ENCODE results near the gene IRF2.

Gene IRF2

GRCh38 chr4:184432127-184432922, 42.0 kb downstream of the IRF2 start:
- no peak for DNase-seq (ENCODE audit: low spot score)

- no peak for DNase-seq (ENCODE audit: low spot score)
Observed at GRCh38 chr4:184430163-184430562, 44.2 kb downstream of the IRF2 start.

DNA sequence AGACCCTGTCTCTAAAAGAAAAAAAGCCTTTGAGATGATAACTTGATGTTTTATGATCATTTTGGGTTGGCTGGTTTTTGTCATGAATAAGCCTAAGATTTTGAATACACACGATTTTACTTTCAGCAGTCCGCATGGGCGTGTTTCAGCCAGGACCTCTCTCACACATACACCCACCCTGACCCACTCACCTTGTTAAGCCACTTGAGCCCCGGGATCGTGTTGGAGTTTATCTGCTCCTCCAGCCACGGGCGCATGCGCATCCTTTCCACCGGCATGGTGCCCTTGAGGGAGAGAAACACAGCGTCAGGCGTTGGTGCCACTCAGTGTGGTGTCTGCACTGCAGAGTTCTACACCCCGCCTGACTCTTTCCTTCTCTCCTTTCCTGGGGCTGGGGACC, 45.6 kb downstream of the IRF2 start:
- no peak for DNase-seq (ENCODE audit: low spot score)

GRCh38 chr4:184427687-184428086, 46.7 kb downstream of the IRF2 start:
- DNase-seq (ENCODE audit: low spot score) = no peak

DNA sequence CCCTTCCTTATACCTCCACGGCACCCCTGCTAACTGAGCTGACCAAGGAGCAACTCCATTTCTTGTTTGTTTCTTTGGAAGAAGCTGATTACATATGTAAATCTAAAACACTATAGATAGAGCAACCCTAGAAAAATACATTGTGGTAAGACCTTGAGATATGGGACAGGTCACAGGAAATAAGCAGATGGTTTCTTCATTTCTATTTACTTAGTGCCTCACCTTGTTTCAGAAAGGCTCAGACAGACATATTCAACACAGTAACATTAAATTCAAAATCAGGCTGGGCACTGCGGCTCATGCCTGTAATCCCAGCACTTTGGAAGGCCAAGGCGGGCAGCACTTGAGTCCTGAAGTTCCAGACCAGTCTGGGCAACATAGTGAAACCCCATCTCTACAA, 47.3 kb downstream of the IRF2 start:
- DNase-seq (ENCODE audit: low spot score) = no peak

DNA sequence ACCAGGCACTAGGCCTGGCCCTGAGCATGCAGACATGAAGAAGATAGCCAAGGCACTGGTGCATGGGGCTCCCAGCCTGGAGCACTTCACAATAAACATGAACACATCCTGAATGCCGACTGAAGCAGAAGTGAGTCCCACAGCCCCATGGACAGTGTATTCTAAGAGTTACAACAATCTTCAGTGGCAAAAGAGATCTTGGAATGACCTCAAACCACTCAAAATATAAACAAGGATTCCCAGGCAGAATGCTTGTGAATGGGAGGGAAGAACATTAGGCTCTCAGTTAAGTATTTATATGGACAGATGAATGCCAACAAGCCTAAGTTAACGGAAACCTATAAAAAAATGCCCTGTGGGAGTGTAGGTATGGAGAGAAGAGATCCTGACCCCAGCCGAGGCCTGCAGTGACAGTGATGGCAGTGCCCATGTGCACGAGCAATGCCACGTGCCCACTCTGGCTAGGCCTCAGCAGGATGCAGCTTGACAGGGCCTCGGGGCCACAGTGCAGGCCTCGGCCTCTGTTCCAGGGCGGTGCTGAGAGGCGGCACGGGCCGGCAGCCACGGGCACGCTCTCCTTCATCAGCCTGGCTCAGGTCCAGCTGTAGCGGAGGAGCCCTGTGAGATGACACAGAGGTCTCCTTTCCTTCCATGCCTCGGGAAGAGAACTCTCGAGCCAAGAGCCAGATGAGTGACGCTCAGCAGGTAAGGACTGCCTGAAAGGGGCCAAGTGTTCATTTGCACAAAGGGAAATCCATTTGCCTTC, 49.2 kb downstream of the IRF2 start:
- DNase-seq (ENCODE audit: low spot score) = no peak

DNA sequence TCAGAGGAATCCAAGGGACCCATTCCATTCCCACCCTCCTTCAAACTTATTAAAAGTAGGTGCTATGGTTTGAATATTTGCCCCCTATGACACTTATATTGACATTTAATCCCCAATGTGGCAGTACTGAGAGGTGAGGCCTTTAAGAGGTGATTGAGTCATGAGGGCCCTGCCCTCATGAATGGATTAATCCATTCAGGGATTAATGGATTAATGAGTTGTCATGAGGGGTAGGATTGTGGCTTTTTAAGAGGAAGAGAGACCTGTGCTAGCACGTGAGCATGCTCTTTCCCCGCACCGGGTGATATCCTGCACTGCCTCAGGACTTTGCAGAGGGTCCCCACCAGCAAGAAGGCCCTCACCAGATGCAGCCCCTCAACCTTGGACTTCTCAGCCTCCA, 50.1 kb downstream of the IRF2 start:
- no peak for DNase-seq (ENCODE audit: low spot score)

DNA sequence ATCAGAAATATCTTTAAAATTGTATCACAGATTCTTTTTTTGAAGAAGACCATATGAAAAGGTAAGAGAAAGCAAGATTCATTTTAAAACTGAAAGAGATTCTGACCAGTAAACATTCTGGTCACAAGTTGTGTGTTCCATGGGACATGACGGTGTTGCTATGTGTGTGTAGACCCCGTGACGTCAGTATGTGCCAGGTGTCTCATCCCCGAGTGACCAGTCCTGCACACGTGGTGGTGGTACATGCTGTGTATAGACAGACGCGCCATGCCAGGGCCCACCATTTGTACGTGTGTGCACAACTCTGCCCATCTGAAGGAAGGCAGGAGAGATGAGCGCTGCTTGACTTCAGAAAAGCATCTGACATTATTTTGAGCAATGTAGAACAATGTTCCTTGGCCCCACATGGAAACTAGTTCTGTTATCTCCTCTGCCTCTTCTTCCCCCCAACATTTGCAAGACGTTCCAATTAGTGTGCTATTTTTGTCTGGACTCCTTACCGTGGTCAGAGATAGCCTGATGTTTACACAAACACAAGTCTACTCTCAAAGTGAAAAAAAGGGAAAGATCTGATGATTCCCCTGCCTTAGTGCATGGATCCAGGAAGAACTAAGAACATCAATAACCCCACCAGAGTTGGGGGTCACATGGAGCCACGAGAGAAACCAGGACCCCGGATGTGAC, 51.2 kb downstream of the IRF2 start:
- no peak for DNase-seq (ENCODE audit: low spot score)

- DNase-seq (ENCODE audit: low spot score) = no peak
Observed at GRCh38 chr4:184422378-184422777, 52.0 kb downstream of the IRF2 start.

GRCh38 chr4:184421533-184422155, 52.7 kb downstream of the IRF2 start:
- no peak for DNase-seq (ENCODE audit: low spot score)

GRCh38 chr4:184420881-184421416, 53.4 kb downstream of the IRF2 start:
- DNase-seq (ENCODE audit: low spot score) = no peak

DNA sequence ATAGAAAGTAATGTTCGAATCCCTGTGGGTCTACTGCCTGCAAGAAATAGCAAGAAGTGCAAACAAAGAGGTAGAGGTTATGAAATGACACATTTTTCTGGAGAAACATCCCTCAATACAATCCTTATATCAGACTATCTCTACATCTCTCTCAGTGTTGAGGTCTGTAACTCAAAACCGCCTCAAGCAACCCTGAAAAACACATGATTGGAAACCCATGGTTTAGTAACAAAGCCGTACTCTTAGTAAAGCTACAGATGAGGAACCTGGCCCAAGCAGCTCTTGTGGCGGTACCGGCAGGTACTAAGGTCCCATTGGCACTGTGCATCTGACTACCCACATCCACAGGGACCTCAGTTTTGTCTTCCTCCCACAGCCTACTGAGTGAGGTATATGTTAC, 53.9 kb downstream of the IRF2 start:
- no peak for DNase-seq (ENCODE audit: low spot score)

DNA sequence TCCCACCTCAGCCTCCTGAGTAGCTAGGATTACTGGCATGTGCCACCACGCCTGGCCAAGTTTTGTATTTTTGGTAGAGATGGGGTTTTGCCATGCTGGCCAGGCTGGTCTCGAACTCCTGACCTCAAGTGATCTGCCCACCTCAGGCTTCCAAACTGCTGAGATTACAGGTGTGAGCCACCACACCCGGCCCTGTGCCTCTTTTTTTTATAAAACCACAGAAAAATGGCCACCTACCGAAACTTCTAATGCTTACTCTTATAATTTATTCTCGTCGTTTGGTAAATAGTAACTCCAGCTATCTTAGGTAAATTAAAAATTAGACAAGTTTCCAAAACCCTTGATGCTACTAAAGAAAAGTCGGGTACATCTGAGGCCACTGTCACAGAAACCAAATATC, 54.4 kb downstream of the IRF2 start:
- DNase-seq (ENCODE audit: low spot score) = no peak

DNA sequence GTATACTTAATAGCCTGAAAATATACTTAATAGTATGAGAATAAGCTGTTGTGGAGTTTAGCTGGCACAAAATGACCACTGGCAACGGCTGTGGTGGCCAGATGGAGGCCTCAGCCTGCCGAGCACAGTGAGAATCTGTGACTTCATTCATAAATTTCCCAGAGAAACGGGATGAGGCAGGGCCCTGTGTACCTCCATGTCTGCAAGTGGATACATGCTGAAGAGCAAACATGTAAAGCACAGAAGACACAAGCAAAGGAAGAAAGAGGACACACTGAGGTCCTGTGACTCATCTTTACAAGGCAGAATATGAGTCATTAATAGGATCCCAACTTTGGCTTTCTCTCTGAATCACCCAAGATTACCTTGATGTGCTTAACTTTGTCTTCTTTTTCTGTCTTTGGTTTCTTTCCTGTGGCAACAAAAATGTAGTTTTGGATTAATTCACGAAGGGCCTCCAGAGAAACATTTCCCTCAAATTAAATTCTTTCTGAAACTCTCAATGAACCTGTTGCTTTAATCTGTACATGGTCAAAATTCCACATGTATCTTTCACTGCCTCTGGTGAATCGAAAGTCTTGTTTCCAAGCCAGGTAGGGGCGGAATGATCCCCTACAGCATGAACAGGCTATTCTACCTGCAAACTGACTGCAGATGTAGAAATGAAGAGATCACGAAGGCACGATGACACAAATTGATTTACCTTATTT, 56.4 kb downstream of the IRF2 start:
- DNase-seq (ENCODE audit: low spot score) = peak; percentile 16

GRCh38 chr4:184416913-184417734, 57.2 kb downstream of the IRF2 start:
- DNase-seq (ENCODE audit: low spot score) = peak; percentile 72

DNA sequence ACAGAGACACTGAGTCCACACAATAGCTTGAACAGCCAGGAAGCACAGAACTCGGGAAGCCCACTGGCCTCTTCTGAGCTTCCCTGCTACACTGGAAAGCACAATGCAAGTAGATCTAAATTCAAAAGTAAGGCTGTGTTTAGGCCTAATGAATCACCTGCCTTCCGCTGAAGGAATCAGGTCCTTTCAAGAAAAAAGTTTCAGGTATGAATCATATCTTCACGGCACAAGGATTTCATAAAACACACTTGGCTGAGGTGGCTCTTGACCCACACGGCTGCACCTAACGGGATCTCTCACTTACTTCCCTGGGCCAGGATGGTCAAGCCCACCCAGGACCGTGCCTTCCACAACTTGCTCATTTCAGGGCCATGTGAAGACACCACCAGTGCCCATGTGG, 59.3 kb downstream of the IRF2 start:
- DNase-seq (ENCODE audit: low spot score) = no peak

DNA sequence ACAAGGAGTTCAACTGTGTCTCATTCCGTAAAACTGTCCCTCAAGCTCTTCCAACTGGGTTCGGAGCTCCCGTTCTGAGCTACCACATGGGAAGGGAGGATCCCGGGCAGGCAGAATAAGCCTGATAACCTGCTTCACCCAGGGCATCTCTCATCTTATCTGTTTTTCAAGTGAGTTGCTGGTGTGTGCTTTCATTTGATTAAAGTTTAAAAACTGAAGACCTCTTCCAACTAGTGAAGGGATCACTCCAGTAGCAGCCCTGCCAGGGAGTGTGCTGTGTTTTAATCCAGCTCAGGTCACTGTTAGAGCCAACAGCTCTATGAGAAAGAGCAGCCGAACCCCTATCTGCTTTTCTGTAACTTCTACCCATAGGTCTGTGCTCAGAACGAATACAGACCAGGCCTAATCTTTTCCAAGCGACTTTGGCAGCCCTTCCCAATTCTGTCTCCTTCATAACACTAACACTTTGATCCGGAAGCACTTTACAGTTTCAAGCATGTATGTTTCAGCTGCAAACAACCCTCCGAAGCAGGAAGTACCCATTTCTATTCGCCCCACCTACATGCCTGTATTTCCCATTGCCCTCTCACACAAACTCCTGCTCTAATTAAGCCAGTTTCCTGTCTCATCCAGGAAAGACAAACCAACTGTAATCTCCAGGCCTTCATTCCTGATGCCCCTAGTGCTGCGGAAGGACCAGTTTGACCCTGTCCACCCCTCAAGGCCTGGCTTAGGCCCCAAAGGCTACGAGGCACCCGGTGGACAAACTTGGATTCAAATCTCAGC, 60.9 kb downstream of the IRF2 start:
- DNase-seq (ENCODE audit: low spot score) = no peak

DNA sequence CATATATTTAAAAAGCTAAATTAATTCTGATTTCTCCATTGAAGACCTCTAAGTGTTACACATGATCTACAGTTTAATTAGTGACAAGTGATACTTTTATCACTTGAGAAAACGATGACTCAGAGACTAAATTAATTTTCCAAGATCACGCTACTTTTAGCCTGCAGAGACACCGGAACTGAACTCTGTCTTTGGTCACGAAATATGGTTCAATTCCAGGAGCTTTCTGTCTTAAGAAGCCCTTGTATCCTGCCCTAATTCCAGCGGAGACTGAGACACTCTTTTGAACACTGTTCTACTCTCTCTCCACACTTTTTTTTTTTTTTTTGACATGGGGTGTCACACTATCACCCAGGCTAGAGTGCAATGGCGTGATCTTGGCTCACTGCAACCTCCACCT, 63.6 kb downstream of the IRF2 start:
- DNase-seq (ENCODE audit: low spot score) = no peak

GRCh38 chr4:184409911-184410692, 64.2 kb downstream of the IRF2 start:
- DNase-seq (ENCODE audit: low spot score) = peak; percentile 50

All from NAMALWA (cell line).